Endothelial cell of umbilical vein (primary cell): Measurements from ENCODE around the gene APLN. TPM values are rescaled to one million over a fixed set of nuclear protein-coding genes. Genes with fewer than 3 reads are reported as not detected.
A peak's percentile ranks its signal among the peaks of the same experiment; 100 is the strongest.

Experiments
- BruUV-seq: library from RNA; stranded (reverse); fragments of 400-500 nt; replicated peaks from 2 replicates; lab custom pipeline; 2021; lab: Mats Ljungman, UMichigan
- CTCF ChIA-PET: fragments of 300-600, 350-600 bp; sonication (Branson Sonifier 250); formaldehyde crosslinking; loops from one replicate; lab custom pipeline; 2021; ENCODE audit warnings: antibody characterized with exemption, inconsistent platforms; lab: Charles Lee
- POLR2A ChIA-PET: fragments of 300-600, 350-600 bp; sonication (Branson Sonifier 250); formaldehyde crosslinking; loops from one replicate; lab custom pipeline; 2021; ENCODE audit warnings: antibody characterized with exemption, inconsistent platforms; lab: Charles Lee
- DNase-seq: peaks from one replicate; pipeline ENCODE4 v3.0.0-alpha.2; 2011; ENCODE audit warnings: low read depth, low spot score
- FAIRE-seq: peaks from 2 replicates; lab custom pipeline; 2011; peaks lifted over from hg19 to GRCh38; lab: Jason Lieb, UNC
- H2AFZ ChIP-seq: 2 replicates; pipeline ENCODE4 v1.6.0; 2012; ENCODE audit warnings: low read depth, low read length, control low read depth, inconsistent platforms
- H3K27ac ChIP-seq: 2 replicates; pipeline ENCODE4 v1.5.1; 2011; ENCODE audit warnings: low read depth, mild to moderate bottlenecking, control low read depth, low read length, moderate library complexity; ENCODE audit not compliant: insufficient read depth
- H3K27me3 ChIP-seq, 2 experiments: 2 replicates each; pipeline versions ENCODE4 v1.6.0 to v1.6.1; 2011; ENCODE audit warnings: low read length in 2 of 2, mixed read lengths in 1 of 2; ENCODE audit not compliant: control insufficient read depth in 2 of 2, insufficient read depth in 2 of 2
- H3K36me3 ChIP-seq, 2 experiments: 2 replicates in 1 of 2; 3 replicates in 1 of 2; pipeline ENCODE4 v1.5.1; 2011; ENCODE audit warnings: low read length in 2 of 2, mild to moderate bottlenecking in 1 of 2, moderate library complexity in 1 of 2; ENCODE audit not compliant: control insufficient read depth in 2 of 2, insufficient read depth in 2 of 2; ENCODE audit errors: extremely low read depth in 1 of 2
- H3K4me1 ChIP-seq: 3 replicates; pipeline ENCODE4 v1.5.1; 2011; ENCODE audit warnings: mild to moderate bottlenecking, low read length; ENCODE audit not compliant: control insufficient read depth, insufficient read depth; ENCODE audit errors: extremely low read depth
- H3K4me2 ChIP-seq: 2 replicates; pipeline ENCODE4 v1.6.1; 2011; ENCODE audit warnings: low read length, control low read depth, mixed read lengths; ENCODE audit not compliant: insufficient read depth
- H3K4me3 ChIP-seq, 3 experiments: fragments of 200-600 bp in 1 of 3; sonication (generic), shearing (Covaris generic) in 1 of 3; replicated peaks in 1 of 3; 2 replicates each; pipeline ENCODE4 v1.5.1; 2011 to 2016; ENCODE audit warnings: control low read depth in 3 of 3, low read length in 3 of 3, mild to moderate bottlenecking in 2 of 3, inconsistent platforms in 1 of 3, low read depth in 1 of 3, moderate library complexity in 1 of 3; ENCODE audit not compliant: insufficient read depth in 1 of 3
- H3K79me2 ChIP-seq: 2 replicates; pipeline ENCODE4 v1.6.0; 2012; ENCODE audit warnings: low read length, inconsistent platforms; ENCODE audit not compliant: control insufficient read depth, insufficient read depth
- H3K9ac ChIP-seq: replicated peaks from 2 replicates; pipeline ENCODE3; 2011; ENCODE audit warnings: low read length, control low read depth; ENCODE audit not compliant: insufficient read depth; ENCODE audit errors: extremely low read depth
- H3K9me1 ChIP-seq: replicated peaks from 3 replicates; pipeline ENCODE4 v1.6.0; 2011; ENCODE audit warnings: mild to moderate bottlenecking, low read length; ENCODE audit not compliant: control insufficient read depth, insufficient read depth; ENCODE audit errors: extremely low read depth
- H3K9me3 ChIP-seq: replicated peaks from 2 replicates; pipeline ENCODE4 v1.5.1; 2012; ENCODE audit warnings: low read length, inconsistent platforms; ENCODE audit not compliant: control insufficient read depth, insufficient read depth
- H4K20me1 ChIP-seq: replicated peaks from 2 replicates; pipeline ENCODE3; 2011; ENCODE audit warnings: mild to moderate bottlenecking, low read length; ENCODE audit not compliant: control insufficient read depth, insufficient read depth; ENCODE audit errors: extremely low read depth
- CTCF ChIP-seq, 2 donors: IDR thresholded peaks; 1 replicate in 1 of 2; 2 replicates in 1 of 2; pipeline ENCODE4 v1.5.1; 2011; ENCODE audit warnings: low read length in 2 of 2, mild to moderate bottlenecking in 2 of 2, moderate library complexity in 2 of 2, control low read depth in 1 of 2, inconsistent platforms in 1 of 2, low read depth in 1 of 2; ENCODE audit not compliant: insufficient read depth in 1 of 2; ENCODE audit errors: extremely low read depth in 1 of 2
- FOS ChIP-seq: IDR thresholded peaks from 2 replicates; pipeline ENCODE4 v1.6.1; 2011; ENCODE audit warnings: mild to moderate bottlenecking, low read length, moderate library complexity, borderline replicate concordance; ENCODE audit not compliant: insufficient read depth
- GATA2 ChIP-seq: IDR thresholded peaks from 2 replicates; pipeline ENCODE4 v1.7.0; 2011; ENCODE audit warnings: low read depth, mild to moderate bottlenecking, moderate library complexity, mixed read lengths, low read length; ENCODE audit not compliant: insufficient read length, insufficient read depth
- JUN ChIP-seq: IDR thresholded peaks from 2 replicates; pipeline ENCODE4 v1.6.1; 2011; ENCODE audit warnings: borderline replicate concordance, low read depth; ENCODE audit not compliant: insufficient read length, insufficient read depth
- POLR2A ChIP-seq: IDR thresholded peaks from 2 replicates; pipeline ENCODE4 v1.6.1; 2012; ENCODE audit warnings: low read depth, mild to moderate bottlenecking, control low read depth, low read length
- dilution Hi-C: fragments of 300-500 bp; cut with MboI; formaldehyde crosslinking; loops from one replicate; pipeline ENCODE4 v1.15.0; 2019; ENCODE audit warnings: low sequenced_read_pairs; ENCODE audit not compliant: extremely low pct_ligation_motif_present
- intact Hi-C: fragments of 100-400 bp; cut with micrococcal nuclease; formaldehyde crosslinking; loops from one replicate; pipeline ENCODE4 v1.10.0; 2022
- polyA plus RNA-seq, 4 experiments: library from polyadenylated mRNA; depleted of rRNA in 3 of 4; stranded (reverse) in 3 of 4; unstranded in 1 of 4; fragments of >200 nt; gene quantifications; 2 replicates each; pipeline versions ENCODE4 v1.2.1 to v1.2.3, GENCODE V29; 2011 to 2012; ENCODE audit warnings: missing spikeins in 1 of 4
- total RNA-seq: library from RNA; stranded (reverse); gene quantifications from 2 replicates; pipeline ENCODE4 v1.2.3, GENCODE V29; 2021

Gene APLN
- total and polyA plus RNA-seq, 2 donors (not counting 3 experiments of a cell fraction or from before 2014, with no cell fraction given), result 230 to 466 TPM

GRCh38 chrX:129617420-129617819 lies 37.3 kb downstream of the APLN start:
- H2AFZ ChIP-seq, result no peak overlapping the region
- no peak overlapping the region for H3K9ac ChIP-seq
- intact Hi-C loops, result no loop called here
- dilution Hi-C loops, result no loop called here
- peaks cover 16% of the 10 kb centered on the region for H3K4me1 ChIP-seq
- no peak overlapping the region for H3K4me3 ChIP-seq
- DNase-seq, result no peak
- H3K9me1 ChIP-seq, result no peaks in the 10 kb centered on the region
- CTCF ChIA-PET, result interaction anchor here (0.8 to 1.5 kb wide), 3 partner anchors 14 to 109 kb away, joined by 3 to 4 read pairs (median 4); no protein-coding TSS in a partner anchor
- no peak overlapping the region for H3K4me2 ChIP-seq
- no TSS peak for BruUV-seq
- no peaks in the 10 kb centered on the region for H3K9me3 ChIP-seq
- no peak for TF ChIP-seq CTCF (IDR thresholded peaks at IDR 0.05; ENCODE audit: extremely low read depth in 1 of 2, insufficient read depth in 1 of 2, low read depth in 1 of 2, low read length in 2 of 2)
- TF ChIP-seq POLR2A, result no peak
- no peak for TF ChIP-seq JUN
- TF ChIP-seq GATA2, result no peak
- TF ChIP-seq FOS, result no peak
- no peaks in the 10 kb centered on the region for H3K36me3 ChIP-seq
- H3K79me2 ChIP-seq, result no peaks in the 10 kb centered on the region
- no peaks in the 10 kb centered on the region for H3K27me3 ChIP-seq
- H4K20me1 ChIP-seq, result no peaks in the 10 kb centered on the region
- peak; percentile 79 for FAIRE-seq
- no peak overlapping the region for H3K27ac ChIP-seq
- POLR2A ChIA-PET, result no interaction called here
